HL-60 (cell line): ENCODE data around the gene PRKCI.

Experiments used
- DNase-seq, 2 experiments: peaks; one replicate each; pipeline ENCODE4 v3.0.0-alpha.2; 2010 to 2020; ENCODE audit warnings: low read depth in 1 of 2, low spot score in 1 of 2
- H3K27ac ChIP-seq: fragments of 250-450 bp; sonication (Bioruptor Pico); replicated peaks from 2 replicates; pipeline ENCODE4 v1.5.1; 2020; ENCODE audit warnings: mild to moderate bottlenecking, moderate library complexity
- H3K27me3 ChIP-seq: fragments of 250-450 bp; sonication (Bioruptor Pico); 2 replicates; pipeline ENCODE4 v1.5.1; 2021; ENCODE audit warnings: mild to moderate bottlenecking, moderate library complexity; ENCODE audit not compliant: insufficient read depth, poor library complexity, severe bottlenecking
- H3K4me3 ChIP-seq: replicated peaks from 2 replicates; pipeline ENCODE4 v1.5.1; 2011; ENCODE audit warnings: mild to moderate bottlenecking, control low read depth, low read length; ENCODE audit not compliant: insufficient read depth
- CTCF ChIP-seq: IDR thresholded peaks from one replicate; pipeline ENCODE4 v1.5.1; 2011; ENCODE audit warnings: low read length, control low read depth, inconsistent platforms; ENCODE audit not compliant: insufficient read depth
- GABPA ChIP-seq: IDR thresholded peaks from 2 replicates; pipeline ENCODE4 v1.6.1; 2012; ENCODE audit warnings: low read depth
- POLR2AphosphoS5 ChIP-seq: IDR thresholded peaks from 2 replicates; pipeline ENCODE4 v1.6.1; 2012; ENCODE audit warnings: low read depth
- REST ChIP-seq: IDR thresholded peaks from 2 replicates; pipeline ENCODE4 v1.6.1; 2012; ENCODE audit warnings: low read depth; ENCODE audit not compliant: insufficient replicate concordance
- SPI1 ChIP-seq: IDR thresholded peaks from 2 replicates; pipeline ENCODE4 v1.6.1; 2012; ENCODE audit warnings: low read depth, mild to moderate bottlenecking, borderline replicate concordance

PRKCI gene

GRCh38 chr3:170278627-170279026 lies 56.4 kb downstream of the PRKCI start:
- peak in 1 of 2 experiments; percentile 42 for DNase-seq
- no peak overlapping the region for H3K4me3 ChIP-seq
- H3K27ac ChIP-seq, result no peak overlapping the region
- no peak for TF ChIP-seq SPI1
- no peak for TF ChIP-seq CTCF
- no peak for TF ChIP-seq REST
- TF ChIP-seq POLR2AphosphoS5, result no peak
- TF ChIP-seq GABPA, result no peak
- no peaks in the 10 kb centered on the region for H3K27me3 ChIP-seq

DNA sequence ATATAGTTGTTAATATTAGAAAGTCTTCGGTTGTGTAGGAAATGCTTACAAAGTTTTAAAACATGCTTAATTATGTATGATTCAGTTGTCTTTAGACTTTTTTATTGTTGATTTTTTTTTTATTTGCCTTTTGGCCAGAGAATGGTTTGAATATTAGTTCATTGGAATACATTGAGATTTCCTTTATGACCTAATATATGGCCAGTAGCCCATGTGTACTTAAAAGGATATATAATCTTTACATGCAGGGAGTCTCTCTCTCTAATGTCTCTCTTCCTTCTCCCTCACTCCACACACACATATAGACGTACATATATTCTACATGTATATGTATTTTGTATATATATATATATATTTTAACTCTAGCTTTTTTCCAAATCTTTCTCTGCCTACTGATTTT lies 68.0 kb downstream of the PRKCI start:
- H3K27me3 ChIP-seq, result no peaks in the 10 kb centered on the region
- H3K4me3 ChIP-seq, result no peak overlapping the region
- DNase-seq, result no peak
- TF ChIP-seq CTCF, result no peak
- TF ChIP-seq REST, result no peak
- no peak for TF ChIP-seq GABPA
- no peak for TF ChIP-seq POLR2AphosphoS5
- TF ChIP-seq SPI1, result no peak
- H3K27ac ChIP-seq, result no peak overlapping the region

DNA sequence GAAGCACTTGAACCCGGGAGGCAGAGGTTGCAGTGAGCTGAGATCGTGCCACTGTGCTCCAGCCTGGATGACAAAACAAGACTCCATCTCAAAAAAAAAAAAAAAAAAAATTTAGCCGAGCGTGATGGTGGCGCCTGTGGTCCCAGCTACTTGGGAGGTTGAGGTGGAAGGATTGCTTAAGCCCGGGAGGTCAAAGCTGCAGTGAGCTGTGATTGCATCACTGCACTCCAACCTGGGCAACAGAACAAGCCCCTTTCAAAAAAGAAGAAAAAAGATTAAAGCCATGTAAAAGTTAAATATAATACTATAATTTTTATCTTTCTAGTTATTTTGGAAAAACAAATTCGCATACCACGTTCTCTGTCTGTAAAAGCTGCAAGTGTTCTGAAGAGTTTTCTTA lies 73.4 kb downstream of the PRKCI start:
- Histone ChIP-seq H3K27me3 (no peaks in the 10 kb centered on the region), H3K27ac (no peak overlapping the region), H3K4me3 (no peak overlapping the region)
- DNase-seq, result no peak
- TF ChIP-seq GABPA (no peak), REST (no peak), SPI1 (no peak), CTCF (no peak), POLR2AphosphoS5 (no peak)
